NOMO-1 treated with dmso at 0.1 percent for 144 hours (cell line): ENCODE data around the gene PCNX3.

Experiments
- DNase-seq: peaks from one replicate; lab custom pipeline; 2025; ENCODE audit not compliant: unreplicated experiment; lab: John Stamatoyannopoulos, UW

The PCNX3 gene

GRCh38 chr11:65596520-65596919, 19.1 kb upstream of the PCNX3 start:
- DNase-seq = no peak

- no peak for DNase-seq
Observed at GRCh38 chr11:65598258-65598699, 17.3 kb upstream of the PCNX3 start.

GRCh38 chr11:65599216-65599954, 16.2 kb upstream of the PCNX3 start:
- DNase-seq = no peak

- DNase-seq = no peak
Observed at GRCh38 chr11:65599955-65600246, 15.7 kb upstream of the PCNX3 start.

- no peak for DNase-seq
Observed at GRCh38 chr11:65604258-65604657, 11.3 kb upstream of the PCNX3 start.

GRCh38 chr11:65606876-65607613, 8.5 kb upstream of the PCNX3 start:
- DNase-seq = no peak

- DNase-seq = no peak
Observed at GRCh38 chr11:65607614-65608426, 7.8 kb upstream of the PCNX3 start.

GRCh38 chr11:65609229-65609628, 6.3 kb upstream of the PCNX3 start:
- no peak for DNase-seq

- DNase-seq = no peak
Observed at GRCh38 chr11:65609665-65610064, 5.9 kb upstream of the PCNX3 start.

GRCh38 chr11:65610404-65610803, 5.2 kb upstream of the PCNX3 start:
- no peak for DNase-seq

GRCh38 chr11:65611028-65611757, 4.4 kb upstream of the PCNX3 start:
- peak; percentile 76 for DNase-seq

GRCh38 chr11:65611758-65612603, 3.6 kb upstream of the PCNX3 start:
- no peak for DNase-seq

GRCh38 chr11:65612691-65613090, 2.9 kb upstream of the PCNX3 start:
- no peak for DNase-seq

- no peak for DNase-seq
Observed at GRCh38 chr11:65613091-65613928, 2.3 kb upstream of the PCNX3 start.

GRCh38 chr11:65615950-65616574, 486 bp downstream of the PCNX3 start:
- DNase-seq = no peak

- no peak for DNase-seq
Observed at GRCh38 chr11:65616575-65617001, 1.0 kb downstream of the PCNX3 start.

GRCh38 chr11:65617136-65617850, 1.7 kb downstream of the PCNX3 start:
- no peak for DNase-seq
